ENCODE results near the gene CEP120. TPM values are rescaled to one million over a fixed set of nuclear protein-coding genes. Genes with fewer than 3 reads are reported as not detected.
A peak's percentile ranks its signal among the peaks of the same experiment; 100 is the strongest.

The CEP120 gene
- total RNA-seq, 2 donors from 2014 or later = 11.7 to 18.2 TPM

DNA sequence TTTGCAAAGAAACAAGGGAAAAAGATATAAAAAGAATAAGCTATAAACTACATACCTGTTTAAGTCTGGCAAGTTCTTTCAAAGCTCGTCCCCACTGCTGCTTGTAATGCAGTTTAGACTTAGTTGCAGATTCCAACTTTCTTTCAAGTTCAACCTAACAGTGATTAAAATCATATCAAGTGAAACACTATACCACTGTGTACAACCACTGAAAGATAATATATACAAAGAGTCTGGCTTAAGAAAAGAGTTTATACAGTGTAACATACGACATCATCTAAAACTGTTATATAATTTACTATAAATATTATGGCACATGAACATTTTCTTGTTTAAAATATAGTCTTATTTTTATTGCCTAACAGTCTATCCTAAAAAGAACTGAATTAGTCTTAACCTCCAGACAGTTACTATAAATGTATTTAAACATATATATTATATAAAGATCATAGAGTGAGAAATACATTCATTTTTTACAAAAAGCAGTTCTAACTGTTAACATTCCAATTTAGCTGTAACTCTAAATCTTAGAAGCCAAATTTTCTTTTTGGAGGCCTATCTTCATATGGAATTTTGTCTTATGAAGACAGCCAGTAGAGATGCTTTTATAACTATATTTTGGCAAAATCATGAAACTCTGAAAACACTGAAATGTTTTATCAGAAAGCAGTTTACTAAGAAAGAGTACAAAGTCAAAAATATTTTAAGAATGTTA, 58.6 kb downstream of the CEP120 start:
- H3K27me3 ChIP-seq = no peaks in the 10 kb centered on the region
- H3K9ac ChIP-seq (ENCODE audit: low read depth in 2 of 2, low read length in 2 of 2) = no peak overlapping the region
- no peaks in the 10 kb centered on the region for H3K36me3 ChIP-seq
- TF ChIP-seq, protein P1, sequence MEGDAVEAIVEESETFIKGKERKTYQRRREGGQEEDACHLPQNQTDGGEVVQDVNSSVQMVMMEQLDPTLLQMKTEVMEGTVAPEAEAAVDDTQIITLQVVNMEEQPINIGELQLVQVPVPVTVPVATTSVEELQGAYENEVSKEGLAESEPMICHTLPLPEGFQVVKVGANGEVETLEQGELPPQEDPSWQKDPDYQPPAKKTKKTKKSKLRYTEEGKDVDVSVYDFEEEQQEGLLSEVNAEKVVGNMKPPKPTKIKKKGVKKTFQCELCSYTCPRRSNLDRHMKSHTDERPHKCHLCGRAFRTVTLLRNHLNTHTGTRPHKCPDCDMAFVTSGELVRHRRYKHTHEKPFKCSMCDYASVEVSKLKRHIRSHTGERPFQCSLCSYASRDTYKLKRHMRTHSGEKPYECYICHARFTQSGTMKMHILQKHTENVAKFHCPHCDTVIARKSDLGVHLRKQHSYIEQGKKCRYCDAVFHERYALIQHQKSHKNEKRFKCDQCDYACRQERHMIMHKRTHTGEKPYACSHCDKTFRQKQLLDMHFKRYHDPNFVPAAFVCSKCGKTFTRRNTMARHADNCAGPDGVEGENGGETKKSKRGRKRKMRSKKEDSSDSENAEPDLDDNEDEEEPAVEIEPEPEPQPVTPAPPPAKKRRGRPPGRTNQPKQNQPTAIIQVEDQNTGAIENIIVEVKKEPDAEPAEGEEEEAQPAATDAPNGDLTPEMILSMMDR (IDR thresholded peaks at IDR 0.05) = no peak
- H3K9me3 ChIP-seq = no peaks in the 10 kb centered on the region
- H3K4me1 ChIP-seq = no peaks in the 10 kb centered on the region
- no peak overlapping the region for H3K4me3 ChIP-seq
- intact Hi-C loops (cut with DNase I) = no loop called here
- no peak for DNase-seq
- H3K27ac ChIP-seq = no peak overlapping the region

DNA sequence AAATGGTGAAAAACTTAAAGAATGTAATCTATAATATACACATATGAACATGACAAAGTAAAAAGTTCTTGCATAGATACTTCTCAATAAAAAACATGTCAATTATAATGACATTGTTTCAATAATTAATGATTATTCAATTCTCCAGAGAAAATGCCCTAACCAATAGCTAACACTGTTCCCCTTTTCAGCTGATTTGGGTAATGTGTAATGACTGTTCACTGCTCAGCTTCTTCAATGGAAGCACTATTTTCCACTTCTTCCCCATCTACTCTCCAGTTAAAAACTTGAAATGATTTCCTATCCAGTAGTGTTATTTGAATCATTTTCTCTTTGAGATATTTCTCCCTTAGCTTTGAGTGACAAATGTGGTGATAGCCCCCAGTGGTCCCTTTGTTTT, 62.3 kb downstream of the CEP120 start:
- no peaks in the 10 kb centered on the region for H3K4me1 ChIP-seq
- no peak overlapping the region for H3K4me3 ChIP-seq
- no peaks in the 10 kb centered on the region for H3K27me3 ChIP-seq
- H3K9ac ChIP-seq (ENCODE audit: low read depth in 2 of 2, low read length in 2 of 2) = no peak overlapping the region
- TF ChIP-seq, protein P1 (IDR thresholded peaks at IDR 0.05) = no peak
- no peaks in the 10 kb centered on the region for H3K9me3 ChIP-seq
- DNase-seq = no peak
- intact Hi-C loops (cut with DNase I) = no loop called here
- H3K27ac ChIP-seq = no peak overlapping the region
- H3K36me3 ChIP-seq = no peaks in the 10 kb centered on the region

DNA sequence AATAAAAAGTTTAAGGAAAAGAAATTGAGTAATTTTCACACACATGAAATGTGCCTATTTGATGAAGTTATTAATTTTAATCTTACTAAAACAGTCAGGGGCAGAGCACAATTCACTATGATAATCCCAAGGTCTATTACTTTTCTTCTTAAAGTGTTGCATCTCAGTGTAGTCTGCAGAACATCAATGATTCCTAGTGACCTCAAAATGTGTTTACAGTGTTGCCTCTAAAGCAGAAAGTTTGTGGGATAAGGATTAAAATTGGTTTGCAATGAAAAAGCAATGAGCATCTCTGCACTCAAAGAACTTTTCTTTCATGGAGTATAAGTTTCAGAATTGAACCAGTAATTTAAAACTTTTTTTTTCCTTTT, 63.0 kb downstream of the CEP120 start:
- H3K27me3 ChIP-seq = no peaks in the 10 kb centered on the region
- no peak overlapping the region for H3K9ac ChIP-seq (ENCODE audit: low read depth in 2 of 2, low read length in 2 of 2)
- TF ChIP-seq, protein P1 (IDR thresholded peaks at IDR 0.05) = no peak
- intact Hi-C loops (cut with DNase I) = no loop called here
- no peaks in the 10 kb centered on the region for H3K9me3 ChIP-seq
- H3K36me3 ChIP-seq = no peaks in the 10 kb centered on the region
- H3K4me1 ChIP-seq = no peaks in the 10 kb centered on the region
- no peak overlapping the region for H3K4me3 ChIP-seq
- no peak overlapping the region for H3K27ac ChIP-seq
- DNase-seq = no peak

- intact Hi-C loops (cut with DNase I) = no loop called here
- Histone ChIP-seq H3K36me3 (no peaks in the 10 kb centered on the region), H3K27me3 (no peaks in the 10 kb centered on the region), H3K4me3 (no peak overlapping the region), H3K9ac (ENCODE audit: low read depth in 2 of 2, low read length in 2 of 2) (no peak overlapping the region), H3K4me1 (no peaks in the 10 kb centered on the region), H3K9me3 (no peaks in the 10 kb centered on the region), H3K27ac (peak overlapping the region; percentile 1)
- TF ChIP-seq, protein P1 (IDR thresholded peaks at IDR 0.05) = no peak
- peak; percentile 29 for DNase-seq
These were observed 63.6 kb downstream of the CEP120 start for GRCh38 chr5:123359454-123360200.

GRCh38 chr5:123358751-123359150, 64.5 kb downstream of the CEP120 start:
- TF ChIP-seq, protein P1 (IDR thresholded peaks at IDR 0.05) = no peak
- intact Hi-C loops (cut with DNase I) = no loop called here
- Histone ChIP-seq H3K4me3 (no peak overlapping the region), H3K9me3 (no peaks in the 10 kb centered on the region), H3K27me3 (no peaks in the 10 kb centered on the region), H3K4me1 (no peaks in the 10 kb centered on the region), H3K36me3 (no peaks in the 10 kb centered on the region), H3K9ac (ENCODE audit: low read depth in 2 of 2, low read length in 2 of 2) (no peak overlapping the region), H3K27ac (no peak overlapping the region)
- no peak for DNase-seq
